SH-SY5Y (cell line): ENCODE measurements around the gene EIF4E1B.

Experiments
- GATA2 ChIP-seq: IDR thresholded peaks from 2 replicates; pipeline ENCODE4 v1.6.1; 2011; ENCODE audit warnings: mild to moderate bottlenecking, low read depth, low read length
- GATA3 ChIP-seq: IDR thresholded peaks from 2 replicates; pipeline ENCODE4 v1.6.1; 2011; ENCODE audit warnings: low read depth, mild to moderate bottlenecking, low read length, moderate library complexity

DNA sequence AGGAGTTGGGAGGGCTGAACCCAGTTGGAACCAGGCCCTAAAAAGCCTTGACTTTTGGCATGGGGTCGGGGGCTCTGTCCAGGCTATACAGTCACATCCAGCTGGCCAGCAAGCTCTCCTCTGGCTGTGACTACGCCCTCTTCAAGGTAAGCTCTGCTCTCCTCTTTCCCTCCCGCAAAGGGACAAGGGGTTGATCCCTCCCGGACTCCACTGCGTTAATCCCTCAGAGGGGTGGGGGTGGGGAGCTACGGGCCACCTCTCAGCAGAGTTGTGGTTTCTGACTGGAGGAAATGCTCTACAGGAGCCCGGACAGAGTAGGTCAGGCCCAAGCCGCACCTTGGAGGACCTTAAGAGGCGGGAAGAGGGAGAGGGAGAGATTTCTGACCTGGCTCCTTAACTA is 13.8 kb downstream of the EIF4E1B start:
- TF ChIP-seq GATA2 (no peak), GATA3 (no peak)
